SH-SY5Y (cell line): ENCODE measurements around the gene TIGD7.

Experiments
- GATA2 ChIP-seq: IDR thresholded peaks from 2 replicates; pipeline ENCODE4 v1.6.1; 2011; ENCODE audit warnings: mild to moderate bottlenecking, low read depth, low read length
- GATA3 ChIP-seq: IDR thresholded peaks from 2 replicates; pipeline ENCODE4 v1.6.1; 2011; ENCODE audit warnings: low read depth, mild to moderate bottlenecking, low read length, moderate library complexity

GRCh38 chr16:3252967-3253366, 52.3 kb downstream of the TIGD7 start:
- TF ChIP-seq GATA2: no peak
- TF ChIP-seq GATA3: no peak
